Lung (tissue), 12 donors: ENCODE data around the gene NKX3-2. TPM values are rescaled to one million over a fixed set of nuclear protein-coding genes. Genes with fewer than 3 reads are reported as not detected.

Experiments used
- ATAC-seq: fragments of 200-7000 bp; cut with Tn5 transposase; one replicate; pipeline ENCODE4 v1.9.1; 2020; ENCODE audit warnings: moderate number of reproducible peaks; ENCODE audit not compliant: insufficient read depth, low FRiP score
- DNase-seq, 3 donors: peaks; one replicate each; pipeline ENCODE4 v3.0.0-alpha.2; 2013 to 2017
- H3K27ac ChIP-seq, 2 donors: one replicate each; pipeline ENCODE4 v1.5.1; 2013; ENCODE audit warnings: mild to moderate bottlenecking in 2 of 2, moderate library complexity in 2 of 2, control low read depth in 1 of 2, inconsistent platforms in 1 of 2, low read depth in 1 of 2, low read length in 1 of 2
- H3K27me3 ChIP-seq, 3 donors: one replicate each; pipeline ENCODE4 v1.5.1; 2013; ENCODE audit warnings: low read length in 2 of 3; ENCODE audit not compliant: control insufficient read depth in 3 of 3, insufficient read depth in 3 of 3
- H3K36me3 ChIP-seq, 4 donors: one replicate each; pipeline ENCODE4 v1.5.1; 2013; ENCODE audit warnings: low read length in 4 of 4, mild to moderate bottlenecking in 1 of 4, moderate library complexity in 1 of 4; ENCODE audit not compliant: control insufficient read depth in 4 of 4, insufficient read depth in 4 of 4
- H3K4me1 ChIP-seq, 5 donors: one replicate each; pipeline ENCODE4 v1.5.1; 2013; ENCODE audit warnings: low read length in 5 of 5, mild to moderate bottlenecking in 2 of 5, moderate library complexity in 1 of 5; ENCODE audit not compliant: control insufficient read depth in 5 of 5, insufficient read depth in 5 of 5
- H3K4me3 ChIP-seq: one replicate; pipeline ENCODE4 v1.5.1; 2013; ENCODE audit warnings: mild to moderate bottlenecking, control low read depth, moderate library complexity
- H3K9ac ChIP-seq, 2 donors: one replicate each; pipeline ENCODE4 v1.5.1; 2013; ENCODE audit warnings: low read length in 2 of 2, control low read depth in 1 of 2; ENCODE audit not compliant: insufficient read depth in 1 of 2
- H3K9me3 ChIP-seq, 4 donors: one replicate each; pipeline ENCODE4 v1.5.1; 2013; ENCODE audit warnings: low read length in 3 of 4, mild to moderate bottlenecking in 1 of 4, moderate library complexity in 1 of 4; ENCODE audit not compliant: control insufficient read depth in 4 of 4, insufficient read depth in 3 of 4
- WGBS, 2 donors: extraction: QIAGEN DNeasy Blood & Tissue Kit; methylation state at CpG; one replicate each; pipeline ENCODE4 v1.1.7; 2013; 5-methylcytosine and 5-hydroxymethylcytosine counted together
- polyA plus RNA-seq, 2 donors: library from polyadenylated mRNA; stranded (reverse); fragments of 200-250 nt; gene quantifications; one replicate each; pipeline ENCODE4 v1.2.1, GENCODE V29; 2013
- total RNA-seq, 2 donors: library from RNA; depleted of rRNA in 1 of 2; stranded (reverse); fragments of >200 nt in 1 of 2; gene quantifications; one replicate each; pipeline ENCODE4 v1.2.1, GENCODE V29; 2014 to 2021
- TF ChIP-seq, protein P1 (sequence below): IDR thresholded peaks from 2 replicates; pipeline ENCODE4 v1.5.1; 2012; ENCODE audit warnings: mild to moderate bottlenecking; ENCODE audit errors: control extremely low read depth, extremely low read depth
- donor health status: control.
- donor health status: control.
- donor health status: Bipolar disorder and iron deficiency.
- donor health status: healthy.
- donor health status: DM: yes; HTN: yes; CAD: no.

The NKX3-2 gene
- total and polyA plus RNA-seq, 4 donors = not detected

DNA sequence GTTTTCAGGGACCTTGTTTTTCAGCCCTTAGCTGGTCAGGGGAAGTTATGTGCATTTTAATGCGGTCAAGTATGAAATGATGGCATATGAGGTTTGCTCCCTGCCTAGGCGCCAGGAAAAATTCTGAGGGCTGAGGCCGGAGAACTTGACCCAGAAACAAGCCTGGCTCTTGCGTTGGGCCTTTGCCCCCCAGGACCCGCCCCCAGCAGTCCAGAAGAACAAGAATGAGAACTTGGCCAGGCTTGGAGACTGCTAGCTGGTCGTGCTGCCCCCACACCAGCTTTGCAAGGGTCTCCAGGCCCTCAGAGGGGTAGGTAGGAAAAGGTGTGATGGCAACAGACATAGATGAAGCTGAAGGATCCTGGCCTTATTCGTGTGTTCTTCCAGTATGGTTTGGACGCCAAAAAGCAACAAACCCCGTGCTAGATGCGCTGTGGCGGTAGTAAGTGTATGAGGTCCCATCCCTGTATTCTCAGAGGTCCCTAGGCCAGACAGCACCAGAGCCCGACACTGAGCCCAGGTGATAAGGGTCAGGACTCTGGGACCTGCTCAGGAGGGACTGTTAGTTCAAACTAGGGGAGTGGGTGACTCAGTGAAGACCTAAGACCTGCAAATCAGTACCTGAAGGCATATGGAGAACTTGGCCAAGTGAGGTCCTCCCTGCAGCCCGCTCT is 10.5 kb downstream of the NKX3-2 start:
- peaks cover 0 to 14% (median 5%) of the 10 kb centered on the region in 5 donors for H3K4me1 ChIP-seq
- H3K27ac ChIP-seq = no peak overlapping the region
- H3K9ac ChIP-seq = no peak overlapping the region
- H3K36me3 ChIP-seq = no peaks in the 10 kb centered on the region
- peaks cover 0 to 25% (median 0%) of the 10 kb centered on the region in 4 donors for H3K9me3 ChIP-seq
- WGBS, 2 donors = 8 to 9% methylated on average over 13 of the region's 13 CpGs
- TF ChIP-seq, protein P1, sequence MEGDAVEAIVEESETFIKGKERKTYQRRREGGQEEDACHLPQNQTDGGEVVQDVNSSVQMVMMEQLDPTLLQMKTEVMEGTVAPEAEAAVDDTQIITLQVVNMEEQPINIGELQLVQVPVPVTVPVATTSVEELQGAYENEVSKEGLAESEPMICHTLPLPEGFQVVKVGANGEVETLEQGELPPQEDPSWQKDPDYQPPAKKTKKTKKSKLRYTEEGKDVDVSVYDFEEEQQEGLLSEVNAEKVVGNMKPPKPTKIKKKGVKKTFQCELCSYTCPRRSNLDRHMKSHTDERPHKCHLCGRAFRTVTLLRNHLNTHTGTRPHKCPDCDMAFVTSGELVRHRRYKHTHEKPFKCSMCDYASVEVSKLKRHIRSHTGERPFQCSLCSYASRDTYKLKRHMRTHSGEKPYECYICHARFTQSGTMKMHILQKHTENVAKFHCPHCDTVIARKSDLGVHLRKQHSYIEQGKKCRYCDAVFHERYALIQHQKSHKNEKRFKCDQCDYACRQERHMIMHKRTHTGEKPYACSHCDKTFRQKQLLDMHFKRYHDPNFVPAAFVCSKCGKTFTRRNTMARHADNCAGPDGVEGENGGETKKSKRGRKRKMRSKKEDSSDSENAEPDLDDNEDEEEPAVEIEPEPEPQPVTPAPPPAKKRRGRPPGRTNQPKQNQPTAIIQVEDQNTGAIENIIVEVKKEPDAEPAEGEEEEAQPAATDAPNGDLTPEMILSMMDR = no peak
- ATAC-seq (no peak), DNase-seq (no peak)
- peaks cover 33 to 99% (median 98%) of the 10 kb centered on the region in 3 donors for H3K27me3 ChIP-seq
- H3K4me3 ChIP-seq = no peak overlapping the region

DNA sequence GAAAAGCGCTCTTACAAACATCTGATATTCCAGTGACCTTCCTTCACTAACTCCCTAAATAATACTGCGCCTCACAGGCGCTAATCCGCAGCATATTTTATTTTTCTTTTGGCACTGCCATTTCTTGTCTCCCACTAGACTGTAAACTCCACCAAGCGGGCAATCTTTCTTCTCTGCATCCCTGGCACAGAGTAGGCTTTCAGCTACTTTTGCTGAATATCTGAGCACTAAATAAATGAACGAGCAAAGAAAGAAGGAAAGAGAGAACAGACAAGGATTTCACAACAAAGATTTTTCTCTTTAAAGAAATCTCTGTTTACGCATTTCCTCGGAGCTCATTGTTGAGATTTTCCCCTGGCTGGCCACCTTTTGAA is 12.7 kb downstream of the NKX3-2 start:
- DNase-seq (no peak), ATAC-seq (no peak)
- Histone ChIP-seq H3K9me3 (peaks cover 0 to 12% (median 0%) of the 10 kb centered on the region in 4 donors), H3K36me3 (no peaks in the 10 kb centered on the region), H3K4me1 (peaks cover 0 to 15% (median 5%) of the 10 kb centered on the region in 5 donors), H3K4me3 (no peak overlapping the region), H3K27ac (no peak overlapping the region), H3K9ac (no peak overlapping the region), H3K27me3 (peaks cover 33 to 98% (median 97%) of the 10 kb centered on the region in 3 donors)
- TF ChIP-seq, protein P1 = no peak
- 23 to 27% methylated on average over 8 of the region's 8 CpGs for WGBS, 2 donors

DNA sequence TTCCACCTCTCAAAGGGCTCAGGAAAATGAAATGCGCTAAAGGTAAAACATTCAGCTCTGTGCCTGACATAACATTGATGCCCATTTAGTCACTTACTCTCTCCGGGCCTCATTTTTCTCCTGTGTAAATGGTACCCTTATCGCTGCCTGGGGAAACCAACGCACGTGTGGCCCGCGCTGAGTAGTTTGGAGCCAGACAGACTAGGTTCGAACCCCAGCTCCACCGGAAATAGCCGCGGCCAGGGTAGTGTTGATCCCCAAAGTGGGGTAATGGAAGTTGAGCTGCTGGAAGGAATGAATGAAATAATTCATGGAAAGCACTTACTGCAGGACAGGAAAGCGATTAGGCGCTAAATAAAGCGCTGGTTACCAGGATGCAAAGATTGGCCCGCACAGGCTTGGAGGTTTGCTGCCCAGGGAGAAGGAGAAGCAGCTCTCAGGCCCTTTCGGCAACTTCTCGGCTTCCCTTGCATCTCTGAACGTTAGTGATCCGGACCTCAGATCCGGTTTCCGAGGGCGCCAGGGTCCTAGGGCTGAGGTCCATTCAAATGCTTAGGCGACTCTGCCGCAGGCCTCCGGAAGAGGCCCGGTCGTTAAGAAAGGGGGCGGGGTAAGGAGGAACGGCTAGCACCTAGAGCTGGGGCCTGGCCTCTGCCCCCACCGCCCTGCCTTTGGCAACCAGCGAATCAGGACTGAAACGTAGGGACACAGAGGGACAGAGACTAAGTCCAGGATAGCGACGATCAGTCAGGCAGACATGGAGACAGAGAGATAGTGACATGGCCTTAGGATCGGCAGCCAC is 13.3 kb downstream of the NKX3-2 start:
- peaks cover 33 to 98% (median 97%) of the 10 kb centered on the region in 3 donors for H3K27me3 ChIP-seq
- peaks cover 0 to 15% (median 5%) of the 10 kb centered on the region in 5 donors for H3K4me1 ChIP-seq
- TF ChIP-seq, protein P1 = no peak
- no peak for DNase-seq
- no peak overlapping the region for H3K9ac ChIP-seq
- ATAC-seq = no peak
- no peak overlapping the region for H3K27ac ChIP-seq
- H3K4me3 ChIP-seq = no peak overlapping the region
- H3K36me3 ChIP-seq = no peaks in the 10 kb centered on the region
- H3K9me3 ChIP-seq = peaks cover 0 to 12% (median 0%) of the 10 kb centered on the region in 4 donors
- 3 to 5% methylated on average over 35 of the region's 35 CpGs for WGBS, 2 donors
